HEK293 (cell line): ENCODE results near the gene FADS2.

Source experiments
- CTCF ChIA-PET: fragments of 350-600 bp; formaldehyde crosslinking; extraction: SDS; loops from one replicate; lab custom pipeline; 2021; ENCODE audit warnings: antibody characterized with exemption; lab: Yijun Ruan, JAX
- POLR2A ChIA-PET: fragments of 300-600 bp; formaldehyde crosslinking; extraction: SDS; loops from one replicate; lab custom pipeline; 2020; ENCODE audit warnings: antibody characterized with exemption, inconsistent platforms; lab: Yijun Ruan, JAX
- H3K27ac ChIP-seq: fragments of 200-500 bp; sonication (Bioruptor generic); 2 replicates; pipeline ENCODE4 v1.5.1; 2014; ENCODE audit warnings: low read depth, low read length, control low read depth, inconsistent platforms; ENCODE audit errors: extremely low read depth
- H3K36me3 ChIP-seq, 2 experiments: fragments of 200-500 bp in 1 of 2; sonication (Bioruptor generic) in 1 of 2; 1 replicate in 1 of 2; 2 replicates in 1 of 2; pipeline ENCODE4 v1.5.1; 2014 to 2017; ENCODE audit warnings: inconsistent platforms in 2 of 2, low read length in 2 of 2; ENCODE audit not compliant: control insufficient read depth in 2 of 2, insufficient read depth in 1 of 2
- H3K4me1 ChIP-seq: fragments of 200-500 bp; sonication (Bioruptor generic); 2 replicates; pipeline ENCODE4 v1.5.1; 2014; ENCODE audit warnings: mild to moderate bottlenecking, low read length, inconsistent platforms; ENCODE audit not compliant: control insufficient read depth, insufficient read depth
- H3K4me3 ChIP-seq: 2 replicates; pipeline ENCODE4 v1.5.1; 2011; ENCODE audit warnings: low read depth, mild to moderate bottlenecking, control low read depth, low read length, moderate library complexity
- H3K9me3 ChIP-seq: fragments of 200-500 bp; sonication (Bioruptor generic); 2 replicates; pipeline ENCODE4 v1.5.1; 2014; ENCODE audit warnings: low read depth, low read length, inconsistent platforms; ENCODE audit not compliant: control insufficient read depth, insufficient read depth
- KLF7 ChIP-seq: fragments of 450-650 bp; formaldehyde crosslinking; IDR thresholded peaks from 2 replicates; pipeline ENCODE4 v1.5.1; 2016; ENCODE audit warnings: missing biosample characterization, missing genetic modification characterization, borderline replicate concordance
- PRDM1 ChIP-seq: fragments of 450-650 bp; formaldehyde crosslinking; IDR thresholded peaks from 2 replicates; pipeline ENCODE4; 2016; ENCODE audit warnings: missing biosample characterization, missing genetic modification characterization
- REPIN1 ChIP-seq: fragments of 450-650 bp; formaldehyde crosslinking; IDR thresholded peaks from 2 replicates; pipeline ENCODE4 v1.5.1; 2017; ENCODE audit warnings: missing biosample characterization, missing genetic modification characterization, low read depth
- SCRT1 ChIP-seq: fragments of 450-650 bp; formaldehyde crosslinking; IDR thresholded peaks from 2 replicates; pipeline ENCODE4 v1.5.1; 2016; ENCODE audit warnings: missing biosample characterization, missing genetic modification characterization, borderline replicate concordance
- SCRT2 ChIP-seq: fragments of 450-650 bp; formaldehyde crosslinking; IDR thresholded peaks from 2 replicates; pipeline ENCODE4 v1.5.1; 2016; ENCODE audit warnings: missing biosample characterization, missing genetic modification characterization
- SP2 ChIP-seq: fragments of 450-650 bp; formaldehyde crosslinking; IDR thresholded peaks from 2 replicates; pipeline ENCODE4 v1.5.1; 2016; ENCODE audit warnings: missing biosample characterization, missing genetic modification characterization
- ZBTB8A ChIP-seq: fragments of 450-650 bp; formaldehyde crosslinking; IDR thresholded peaks from 2 replicates; pipeline ENCODE4 v1.5.1; 2016; ENCODE audit warnings: missing biosample characterization, missing genetic modification characterization
- ZNF169 ChIP-seq: fragments of 450-650 bp; formaldehyde crosslinking; IDR thresholded peaks from 2 replicates; pipeline ENCODE4 v1.5.1; 2016; ENCODE audit warnings: missing biosample characterization, missing genetic modification characterization
- ZNF175 ChIP-seq: fragments of 450-650 bp; formaldehyde crosslinking; IDR thresholded peaks from 2 replicates; pipeline ENCODE4 v1.5.1; 2016; ENCODE audit warnings: missing biosample characterization, missing genetic modification characterization
- ZNF214 ChIP-seq: fragments of 450-650 bp; formaldehyde crosslinking; IDR thresholded peaks from 2 replicates; pipeline ENCODE4 v1.5.1; 2017; ENCODE audit warnings: missing biosample characterization, mild to moderate bottlenecking, missing genetic modification characterization, borderline replicate concordance
- ZNF221 ChIP-seq: fragments of 450-650 bp; formaldehyde crosslinking; IDR thresholded peaks from 2 replicates; pipeline ENCODE4 v1.5.1; 2017; ENCODE audit warnings: missing biosample characterization, missing genetic modification characterization, borderline replicate concordance
- ZNF239 ChIP-seq: fragments of 450-650 bp; formaldehyde crosslinking; IDR thresholded peaks from 2 replicates; pipeline ENCODE4 v1.5.1; 2016; ENCODE audit warnings: missing biosample characterization, missing genetic modification characterization
- ZNF24 ChIP-seq: fragments of 450-650 bp; formaldehyde crosslinking; IDR thresholded peaks from 2 replicates; pipeline ENCODE4 v1.5.1; 2016; ENCODE audit warnings: missing biosample characterization, missing genetic modification characterization
- ZNF423 ChIP-seq: fragments of 450-650 bp; formaldehyde crosslinking; IDR thresholded peaks from 2 replicates; pipeline ENCODE4 v1.5.1; 2016; ENCODE audit warnings: missing biosample characterization, missing genetic modification characterization
- ZNF48 ChIP-seq: fragments of 450-650 bp; formaldehyde crosslinking; IDR thresholded peaks from 2 replicates; pipeline ENCODE4 v1.5.1; 2016; ENCODE audit warnings: missing biosample characterization, missing genetic modification characterization
- ZNF514 ChIP-seq: fragments of 450-650 bp; formaldehyde crosslinking; IDR thresholded peaks from 2 replicates; pipeline ENCODE4 v1.5.1; 2016; ENCODE audit warnings: missing biosample characterization, missing genetic modification characterization
- ZNF560 ChIP-seq: fragments of 450-650 bp; formaldehyde crosslinking; IDR thresholded peaks from 2 replicates; pipeline ENCODE4 v1.5.1; 2017; ENCODE audit warnings: missing biosample characterization, missing genetic modification characterization, borderline replicate concordance
- ZNF580 ChIP-seq: fragments of 450-650 bp; formaldehyde crosslinking; IDR thresholded peaks from 2 replicates; pipeline ENCODE4 v1.5.1; 2016; ENCODE audit warnings: missing biosample characterization, missing genetic modification characterization
- ZSCAN23 ChIP-seq: fragments of 450-650 bp; formaldehyde crosslinking; IDR thresholded peaks from 2 replicates; pipeline ENCODE4 v1.5.1; 2016; ENCODE audit warnings: missing biosample characterization, missing genetic modification characterization
- TF ChIP-seq, protein P1 (sequence below): fragments of 450-650 bp; formaldehyde crosslinking; IDR thresholded peaks from 2 replicates; pipeline ENCODE4 v1.5.1; 2016; ENCODE audit warnings: missing biosample characterization, missing genetic modification characterization
- TF ChIP-seq, protein P2 (sequence below): fragments of 450-650 bp; formaldehyde crosslinking; IDR thresholded peaks from 2 replicates; pipeline ENCODE4 v1.5.1; 2016; ENCODE audit warnings: missing biosample characterization, missing genetic modification characterization
- TF ChIP-seq, protein P3 (sequence below): fragments of 450-650 bp; formaldehyde crosslinking; IDR thresholded peaks from 2 replicates; pipeline ENCODE4 v1.5.1; 2016; ENCODE audit warnings: missing biosample characterization, missing genetic modification characterization
- TF ChIP-seq, protein P4 (sequence below): fragments of 450-650 bp; formaldehyde crosslinking; IDR thresholded peaks from 2 replicates; pipeline ENCODE4 v1.5.1; 2016; ENCODE audit warnings: missing biosample characterization, missing genetic modification characterization

The FADS2 gene

DNA sequence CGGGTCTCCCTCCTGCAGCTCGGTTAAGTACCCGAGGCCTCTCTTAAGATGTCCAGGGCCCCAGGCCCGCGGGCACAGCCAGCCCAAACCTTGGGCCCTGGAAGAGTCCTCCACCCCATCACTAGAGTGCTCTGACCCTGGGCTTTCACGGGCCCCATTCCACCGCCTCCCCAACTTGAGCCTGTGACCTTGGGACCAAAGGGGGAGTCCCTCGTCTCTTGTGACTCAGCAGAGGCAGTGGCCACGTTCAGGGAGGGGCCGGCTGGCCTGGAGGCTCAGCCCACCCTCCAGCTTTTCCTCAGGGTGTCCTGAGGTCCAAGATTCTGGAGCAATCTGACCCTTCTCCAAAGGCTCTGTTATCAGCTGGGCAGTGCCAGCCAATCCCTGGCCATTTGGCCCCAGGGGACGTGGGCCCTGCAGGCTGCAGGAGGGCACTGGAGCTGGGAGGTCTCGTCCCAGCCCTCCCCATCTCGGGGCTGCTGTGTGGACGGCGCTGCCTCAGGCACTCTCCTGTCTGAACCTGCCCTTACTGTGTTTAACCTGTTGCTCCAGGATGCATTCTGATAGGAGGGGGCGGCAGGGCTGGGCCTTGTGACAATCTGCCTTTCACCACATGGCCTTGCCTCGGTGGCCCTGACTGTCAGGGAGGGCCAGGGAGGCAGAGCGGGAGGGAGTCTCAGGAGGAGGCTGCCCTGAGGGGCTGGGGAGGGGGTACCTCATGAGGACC lies 38.3 kb downstream of the FADS2 start:
- TF ChIP-seq SCRT1 (tag by site-specific recombination) (peak; percentile 75; the same call in 1 of the 2 replicates), ZNF175 (no peak), REPIN1 (no peak), SCRT2 (peak; percentile 93)
- ChIA-PET POLR2A (no interaction called here), CTCF (interaction anchor here (1.0 to 1.2 kb wide), 4 partner anchors 33 to 242 kb away, joined by 3 to 9 read pairs (median 4); no protein-coding TSS in a partner anchor)
- Histone ChIP-seq H3K9me3 (no peaks in the 10 kb centered on the region), H3K4me1 (no peaks in the 10 kb centered on the region), H3K4me3 (no peak overlapping the region), H3K36me3 (no peaks in the 10 kb centered on the region), H3K27ac (no peak overlapping the region)

DNA sequence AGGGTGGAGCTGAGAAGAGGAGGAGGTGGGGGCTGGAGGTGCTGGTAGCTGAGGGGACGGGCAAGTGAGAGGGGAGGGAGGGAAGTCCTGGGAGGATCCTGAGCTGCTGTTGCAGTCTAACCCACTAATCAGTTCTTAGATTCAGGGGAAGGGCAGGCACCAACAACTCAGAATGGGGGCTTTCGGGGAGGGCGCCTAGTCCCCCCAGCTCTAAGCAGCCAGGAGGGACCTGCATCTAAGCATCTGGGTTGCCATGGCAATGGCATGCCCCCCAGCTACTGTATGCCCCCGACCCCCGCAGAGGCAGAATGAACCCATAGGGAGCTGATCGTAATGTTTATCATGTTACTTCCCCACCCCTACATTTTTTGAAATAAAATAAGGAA lies 38.9 kb downstream of the FADS2 start:
- POLR2A ChIA-PET, result no interaction called here
- Histone ChIP-seq H3K27ac (no peak overlapping the region), H3K36me3 (no peaks in the 10 kb centered on the region), H3K4me3 (no peak overlapping the region), H3K9me3 (no peaks in the 10 kb centered on the region), H3K4me1 (no peaks in the 10 kb centered on the region)
- CTCF ChIA-PET, result interaction anchor here (1.0 to 1.2 kb wide), 4 partner anchors 32 to 241 kb away, joined by 3 to 9 read pairs (median 4); no protein-coding TSS in a partner anchor
- no peak for TF ChIP-seq ZBTB8A (tag by site-specific recombination)
- no peak for TF ChIP-seq ZNF214 (tag by site-specific recombination)
- TF ChIP-seq SCRT2, result 0 out of 2 replicates have a peak, but pooled peaks have one; percentile 8

- Histone ChIP-seq H3K27ac (no peak overlapping the region), H3K9me3 (no peaks in the 10 kb centered on the region), H3K4me3 (no peak overlapping the region), H3K4me1 (no peaks in the 10 kb centered on the region), H3K36me3 (no peaks in the 10 kb centered on the region)
- ChIA-PET CTCF (interaction anchor here (0.7 to 6.4 kb wide), 7 partner anchors 13 to 240 kb away, joined by 4 to 64 read pairs (median 48); no protein-coding TSS in a partner anchor), POLR2A (no interaction called here)
- TF ChIP-seq, protein P1, sequence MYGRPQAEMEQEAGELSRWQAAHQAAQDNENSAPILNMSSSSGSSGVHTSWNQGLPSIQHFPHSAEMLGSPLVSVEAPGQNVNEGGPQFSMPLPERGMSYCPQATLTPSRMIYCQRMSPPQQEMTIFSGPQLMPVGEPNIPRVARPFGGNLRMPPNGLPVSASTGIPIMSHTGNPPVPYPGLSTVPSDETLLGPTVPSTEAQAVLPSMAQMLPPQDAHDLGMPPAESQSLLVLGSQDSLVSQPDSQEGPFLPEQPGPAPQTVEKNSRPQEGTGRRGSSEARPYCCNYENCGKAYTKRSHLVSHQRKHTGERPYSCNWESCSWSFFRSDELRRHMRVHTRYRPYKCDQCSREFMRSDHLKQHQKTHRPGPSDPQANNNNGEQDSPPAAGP (tag by site-specific recombination), result no peak
- TF ChIP-seq ZNF48 (no peak), ZNF24 (no peak), ZNF423 (no peak), ZNF169 (tag by site-specific recombination) (no peak), SP2 (tag by site-specific recombination) (no peak), ZSCAN23 (no peak), ZNF514 (tag by site-specific recombination) (no peak), ZNF580 (no peak), ZNF560 (tag by site-specific recombination) (no peak), KLF7 (tag by site-specific recombination) (no peak), ZNF221 (tag by site-specific recombination) (no peak), PRDM1 (tag by site-specific recombination) (no peak), ZNF239 (tag by site-specific recombination) (no peak)
- TF ChIP-seq, protein P2, sequence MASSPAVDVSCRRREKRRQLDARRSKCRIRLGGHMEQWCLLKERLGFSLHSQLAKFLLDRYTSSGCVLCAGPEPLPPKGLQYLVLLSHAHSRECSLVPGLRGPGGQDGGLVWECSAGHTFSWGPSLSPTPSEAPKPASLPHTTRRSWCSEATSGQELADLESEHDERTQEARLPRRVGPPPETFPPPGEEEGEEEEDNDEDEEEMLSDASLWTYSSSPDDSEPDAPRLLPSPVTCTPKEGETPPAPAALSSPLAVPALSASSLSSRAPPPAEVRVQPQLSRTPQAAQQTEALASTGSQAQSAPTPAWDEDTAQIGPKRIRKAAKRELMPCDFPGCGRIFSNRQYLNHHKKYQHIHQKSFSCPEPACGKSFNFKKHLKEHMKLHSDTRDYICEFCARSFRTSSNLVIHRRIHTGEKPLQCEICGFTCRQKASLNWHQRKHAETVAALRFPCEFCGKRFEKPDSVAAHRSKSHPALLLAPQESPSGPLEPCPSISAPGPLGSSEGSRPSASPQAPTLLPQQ (tag by site-specific recombination), result no peak
- TF ChIP-seq, protein P3, sequence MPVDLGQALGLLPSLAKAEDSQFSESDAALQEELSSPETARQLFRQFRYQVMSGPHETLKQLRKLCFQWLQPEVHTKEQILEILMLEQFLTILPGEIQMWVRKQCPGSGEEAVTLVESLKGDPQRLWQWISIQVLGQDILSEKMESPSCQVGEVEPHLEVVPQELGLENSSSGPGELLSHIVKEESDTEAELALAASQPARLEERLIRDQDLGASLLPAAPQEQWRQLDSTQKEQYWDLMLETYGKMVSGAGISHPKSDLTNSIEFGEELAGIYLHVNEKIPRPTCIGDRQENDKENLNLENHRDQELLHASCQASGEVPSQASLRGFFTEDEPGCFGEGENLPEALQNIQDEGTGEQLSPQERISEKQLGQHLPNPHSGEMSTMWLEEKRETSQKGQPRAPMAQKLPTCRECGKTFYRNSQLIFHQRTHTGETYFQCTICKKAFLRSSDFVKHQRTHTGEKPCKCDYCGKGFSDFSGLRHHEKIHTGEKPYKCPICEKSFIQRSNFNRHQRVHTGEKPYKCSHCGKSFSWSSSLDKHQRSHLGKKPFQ (tag by site-specific recombination), result no peak
- TF ChIP-seq, protein P4, sequence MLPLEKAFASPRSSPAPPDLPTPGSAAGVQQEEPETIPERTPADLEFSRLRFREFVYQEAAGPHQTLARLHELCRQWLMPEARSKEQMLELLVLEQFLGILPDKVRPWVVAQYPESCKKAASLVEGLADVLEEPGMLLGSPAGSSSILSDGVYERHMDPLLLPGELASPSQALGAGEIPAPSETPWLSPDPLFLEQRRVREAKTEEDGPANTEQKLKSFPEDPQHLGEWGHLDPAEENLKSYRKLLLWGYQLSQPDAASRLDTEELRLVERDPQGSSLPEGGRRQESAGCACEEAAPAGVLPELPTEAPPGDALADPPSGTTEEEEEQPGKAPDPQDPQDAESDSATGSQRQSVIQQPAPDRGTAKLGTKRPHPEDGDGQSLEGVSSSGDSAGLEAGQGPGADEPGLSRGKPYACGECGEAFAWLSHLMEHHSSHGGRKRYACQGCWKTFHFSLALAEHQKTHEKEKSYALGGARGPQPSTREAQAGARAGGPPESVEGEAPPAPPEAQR (tag by site-specific recombination), result no peak
Observed at GRCh38 chr11:61868571-61869428, 40.7 kb downstream of the FADS2 start.
